Body of pancreas (tissue), 4 donors: ENCODE results near the gene MED26. TPM values are rescaled to one million over a fixed set of nuclear protein-coding genes. Genes with fewer than 3 reads are reported as not detected.

ENCODE experiments used
- ATAC-seq: fragments of 150-250 bp; one replicate; pipeline ENCODE4 v1.9.1; 2016
- DNase-seq, 4 donors: peaks; one replicate each; pipeline ENCODE4 v3.0.0-alpha.2; 2019
- H3K27ac ChIP-seq, 4 donors: fragments of 200-600 bp; sonication (generic); 1 replicate in 3 of 4; 2 replicates in 1 of 4; pipeline versions ENCODE4 v1.5.1 to v1.6.1; 2016 to 2019; ENCODE audit warnings: mild to moderate bottlenecking in 1 of 4, mixed read lengths in 1 of 4, moderate library complexity in 1 of 4
- H3K27me3 ChIP-seq, 2 donors: fragments of 200-600 bp; sonication (generic); one replicate each; pipeline ENCODE4 v1.6.0; 2016; ENCODE audit warnings: mild to moderate bottlenecking in 1 of 2
- H3K36me3 ChIP-seq, 2 donors: fragments of 200-600 bp; sonication (generic); replicated peaks in 1 of 2; 2 replicates each; pipeline ENCODE4 v1.5.1; 2016; ENCODE audit warnings: low read depth in 2 of 2; ENCODE audit not compliant: insufficient read depth in 1 of 2
- H3K4me1 ChIP-seq: fragments of 200-600 bp; sonication (generic); one replicate; pipeline ENCODE4 v1.6.0; 2016
- H3K4me3 ChIP-seq, 2 donors: fragments of 200-600 bp; sonication (generic); 1 replicate in 1 of 2; 2 replicates in 1 of 2; pipeline ENCODE4 v1.5.1; 2016 to 2019
- H3K9me3 ChIP-seq, 3 donors: fragments of 200-600 bp; sonication (generic); 1 replicate in 2 of 3; 2 replicates in 1 of 3; pipeline ENCODE4 v1.5.1; 2016
- CTCF ChIP-seq, 7 experiments: fragments of 450-650 bp in 4 of 7; fragments of 200-600 bp in 3 of 7; sonication (generic) in 3 of 7; IDR thresholded peaks; one replicate each; pipeline ENCODE4 v1.5.1; 2016 to 2019; ENCODE audit warnings: antibody characterized with exemption in 7 of 7
- POLR2A ChIP-seq, 3 donors: fragments of 450-650 bp; IDR thresholded peaks; one replicate each; pipeline ENCODE4 v1.6.1; 2016; ENCODE audit warnings: antibody characterized with exemption in 3 of 3, mild to moderate bottlenecking in 2 of 3
- WGBS, 2 donors: methylation state at CpG; one replicate each; pipeline ENCODE4 v1.1.5; 2017; 5-methylcytosine and 5-hydroxymethylcytosine counted together
- intact Hi-C: fragments of 100-400 bp; cut with DNase I; formaldehyde crosslinking; loops from one replicate; pipeline ENCODE4 v1.15.1; 2023
- total RNA-seq, 2 donors: library from RNA; depleted of rRNA; stranded (reverse); fragments of >200 nt; gene quantifications; one replicate each; pipeline ENCODE4 v1.1.0, GENCODE V29; 2016

MED26 gene
- total RNA-seq, 2 donors from 2014 or later, result 4.9 to 8.2 TPM

GRCh38 chr19:16594681-16595091 lies 33.3 kb downstream of the MED26 start:
- DNase-seq (no peak), ATAC-seq (no peak)
- no peak for TF ChIP-seq POLR2A (IDR thresholded peaks at IDR 0.05)
- TF ChIP-seq CTCF (IDR thresholded peaks at IDR 0.05), result no peak
- WGBS, 2 donors, result 59 to 71% methylated on average over 4 to 5 of the region's 5 CpGs
- no peak overlapping the region for H3K27ac ChIP-seq
- H3K4me3 ChIP-seq, result no peak overlapping the region
- H3K27me3 ChIP-seq, result no peaks in the 10 kb centered on the region
- intact Hi-C loops, result no loop called here
- no peaks in the 10 kb centered on the region for H3K36me3 ChIP-seq
- no peaks in the 10 kb centered on the region for H3K9me3 ChIP-seq
- peaks cover 27% of the 10 kb centered on the region for H3K4me1 ChIP-seq

- WGBS, 2 donors, result 78 to 86% methylated on average over 6 to 10 of the region's 10 CpGs
These were observed 33.8 kb downstream of the MED26 start for GRCh38 chr19:16594131-16594586.

GRCh38 chr19:16593181-16593580 lies 34.8 kb downstream of the MED26 start:
- no peaks in the 10 kb centered on the region for H3K9me3 ChIP-seq
- peaks cover 36% of the 10 kb centered on the region for H3K4me1 ChIP-seq
- H3K27me3 ChIP-seq, result no peaks in the 10 kb centered on the region
- ATAC-seq, result no peak
- no peak for DNase-seq
- TF ChIP-seq POLR2A (IDR thresholded peaks at IDR 0.05) (no peak), CTCF (IDR thresholded peaks at IDR 0.05) (no peak)
- intact Hi-C loops, result no loop called here
- no peaks in the 10 kb centered on the region for H3K36me3 ChIP-seq
- 93 to 95% methylated on average over 2 to 4 of the region's 4 CpGs for WGBS, 2 donors
- no peak overlapping the region for H3K4me3 ChIP-seq
- H3K27ac ChIP-seq, result no peak overlapping the region

More at GRCh38 chr19:16594131-16594586, 33.8 kb downstream of the MED26 start:
- no peaks in the 10 kb centered on the region for H3K36me3 ChIP-seq
- DNase-seq, result no peak
- H3K27me3 ChIP-seq, result no peaks in the 10 kb centered on the region
- TF ChIP-seq POLR2A (IDR thresholded peaks at IDR 0.05) (no peak), CTCF (IDR thresholded peaks at IDR 0.05) (no peak)
- no peak overlapping the region for H3K27ac ChIP-seq
- H3K9me3 ChIP-seq, result no peaks in the 10 kb centered on the region
- intact Hi-C loops, result no loop called here
- H3K4me3 ChIP-seq, result no peak overlapping the region
- no peak for ATAC-seq
- H3K4me1 ChIP-seq, result peaks cover 26% of the 10 kb centered on the region

- intact Hi-C loops, result no loop called here
- H3K27ac ChIP-seq, result no peak overlapping the region
- H3K27me3 ChIP-seq, result no peaks in the 10 kb centered on the region
- DNase-seq, result no peak
- H3K36me3 ChIP-seq, result no peaks in the 10 kb centered on the region
- H3K4me1 ChIP-seq, result peaks cover 39% of the 10 kb centered on the region
- no peak for ATAC-seq
- no peak overlapping the region for H3K4me3 ChIP-seq
- TF ChIP-seq CTCF (IDR thresholded peaks at IDR 0.05), result no peak
- TF ChIP-seq POLR2A (IDR thresholded peaks at IDR 0.05), result no peak
- WGBS, 2 donors, result 69 to 82% methylated on average over 9 to 10 of the region's 10 CpGs
- H3K9me3 ChIP-seq, result no peaks in the 10 kb centered on the region
These were observed 36.0 kb downstream of the MED26 start for GRCh38 chr19:16591803-16592556.
